ENCODE results near the gene ZNF304. TPM values are rescaled to one million over a fixed set of nuclear protein-coding genes. Genes with fewer than 3 reads are reported as not detected.

ZNF304 gene
- total and polyA plus RNA-seq, 9 of the 15 experiments (the other 6 are each of a cell fraction or from before 2014, with no cell fraction given): 0.82 to 5.5 (median 3.6) TPM

DNA sequence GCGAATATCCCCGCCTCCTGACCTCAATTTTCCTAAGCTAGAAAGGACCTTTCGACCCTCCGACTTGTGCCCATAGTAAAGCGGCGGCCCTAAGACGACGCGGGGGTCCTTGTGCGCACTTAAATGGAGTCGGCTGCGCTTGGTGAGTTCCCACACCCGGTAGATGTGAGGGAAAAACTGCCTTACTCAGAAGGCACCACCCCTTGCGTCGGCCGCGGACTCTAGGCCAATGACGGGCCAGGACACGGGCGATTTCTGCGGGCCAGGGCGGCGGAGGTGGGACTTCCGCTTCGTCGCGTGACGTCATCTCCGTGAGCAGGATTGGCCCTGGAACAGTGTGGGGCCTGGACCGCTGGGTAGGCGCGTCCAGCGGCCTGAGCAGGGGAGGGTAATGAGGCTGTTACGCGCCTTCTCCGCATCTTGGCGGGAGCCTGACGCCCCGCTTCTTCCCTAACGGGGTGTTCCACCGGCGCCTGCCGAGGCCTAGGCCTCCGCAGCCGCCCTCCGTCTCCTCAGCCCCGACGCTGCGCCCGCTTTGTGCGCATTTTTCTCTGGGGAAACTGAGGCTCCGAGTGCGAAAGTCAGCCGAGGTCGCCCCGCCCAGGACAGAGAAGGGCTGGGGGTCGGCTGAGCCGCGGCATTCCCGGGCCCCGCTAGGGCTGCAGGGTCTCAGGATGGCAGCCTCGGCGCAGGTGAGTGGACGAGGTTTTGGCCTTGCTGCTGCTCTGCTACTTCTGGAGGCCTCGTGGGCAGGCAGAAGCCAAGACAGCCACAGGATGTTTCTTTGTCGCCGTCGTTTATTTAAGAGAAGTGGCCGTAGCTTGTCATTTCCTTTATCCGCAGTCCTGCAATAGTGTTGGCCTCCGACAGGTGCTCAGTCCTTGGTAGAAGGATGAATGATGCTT is 30.6 kb upstream of the ZNF304 start, which contains the start of gene ZNF543 (continued):
- TF ChIP-seq ZNF184 (CRISPR knock-in tag; IDR thresholded peaks at IDR 0.05): no peak
- TF ChIP-seq SP1 (CRISPR knock-in tag; IDR thresholded peaks at IDR 0.05): peak; percentile 42; the same call in 1 of the 2 replicates
- 0 out of 4 replicates have a peak, but pooled peaks of 1 of the 2 experiments have one; percentile 45 for TF ChIP-seq TEAD1 (CRISPR knock-in tag; IDR thresholded peaks at IDR 0.05)
- TF ChIP-seq PTRF (tag; IDR thresholded peaks at IDR 0.05): no peak
- no peak for TF ChIP-seq FOXJ3 (CRISPR knock-in tag; IDR thresholded peaks at IDR 0.05)
- peak; percentile 99 for TF ChIP-seq ATF3 (IDR thresholded peaks at IDR 0.05)
- no peak for TF ChIP-seq ATF3 (CRISPR knock-in tag; conservative IDR thresholded peaks at IDR 0.05)
- TF ChIP-seq, protein P1, sequence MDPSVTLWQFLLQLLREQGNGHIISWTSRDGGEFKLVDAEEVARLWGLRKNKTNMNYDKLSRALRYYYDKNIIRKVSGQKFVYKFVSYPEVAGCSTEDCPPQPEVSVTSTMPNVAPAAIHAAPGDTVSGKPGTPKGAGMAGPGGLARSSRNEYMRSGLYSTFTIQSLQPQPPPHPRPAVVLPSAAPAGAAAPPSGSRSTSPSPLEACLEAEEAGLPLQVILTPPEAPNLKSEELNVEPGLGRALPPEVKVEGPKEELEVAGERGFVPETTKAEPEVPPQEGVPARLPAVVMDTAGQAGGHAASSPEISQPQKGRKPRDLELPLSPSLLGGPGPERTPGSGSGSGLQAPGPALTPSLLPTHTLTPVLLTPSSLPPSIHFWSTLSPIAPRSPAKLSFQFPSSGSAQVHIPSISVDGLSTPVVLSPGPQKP (CRISPR knock-in tag; IDR thresholded peaks at IDR 0.05): no peak
- no peak for TF ChIP-seq ZNF316 (IDR thresholded peaks at IDR 0.05)
- TF ChIP-seq HCFC1 (IDR thresholded peaks at IDR 0.05; ENCODE audit: low read depth, low read length): peak; percentile 59
- TF ChIP-seq HNRNPL (IDR thresholded peaks at IDR 0.05; ENCODE audit: low read depth, low read length): no peak
- peak; percentile 29; the same call in 1 of the 2 replicates for TF ChIP-seq FOXK1 (CRISPR knock-in tag; IDR thresholded peaks at IDR 0.05; ENCODE audit: borderline replicate concordance)
- no peak for TF ChIP-seq ZC3H8 (IDR thresholded peaks at IDR 0.05)
- no peak for TF ChIP-seq WHSC1 (IDR thresholded peaks at IDR 0.05; ENCODE audit: low read length)
- TF ChIP-seq TCF7 (IDR thresholded peaks at IDR 0.05; ENCODE audit: borderline replicate concordance): 0 out of 2 replicates have a peak, but pooled peaks have one; percentile 22
- TF ChIP-seq, protein P2, sequence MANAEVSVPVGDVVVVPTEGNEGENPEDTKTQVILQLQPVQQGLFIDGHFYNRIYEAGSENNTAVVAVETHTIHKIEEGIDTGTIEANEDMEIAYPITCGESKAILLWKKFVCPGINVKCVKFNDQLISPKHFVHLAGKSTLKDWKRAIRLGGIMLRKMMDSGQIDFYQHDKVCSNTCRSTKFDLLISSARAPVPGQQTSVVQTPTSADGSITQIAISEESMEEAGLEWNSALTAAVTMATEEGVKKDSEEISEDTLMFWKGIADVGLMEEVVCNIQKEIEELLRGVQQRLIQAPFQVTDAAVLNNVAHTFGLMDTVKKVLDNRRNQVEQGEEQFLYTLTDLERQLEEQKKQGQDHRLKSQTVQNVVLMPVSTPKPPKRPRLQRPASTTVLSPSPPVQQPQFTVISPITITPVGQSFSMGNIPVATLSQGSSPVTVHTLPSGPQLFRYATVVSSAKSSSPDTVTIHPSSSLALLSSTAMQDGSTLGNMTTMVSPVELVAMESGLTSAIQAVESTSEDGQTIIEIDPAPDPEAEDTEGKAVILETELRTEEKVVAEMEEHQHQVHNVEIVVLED (CRISPR knock-in tag; IDR thresholded peaks at IDR 0.05): peak; percentile 81
